SK-MEL-5 (cell line): ENCODE measurements around the gene SRRM3. TPM values are rescaled to one million over a fixed set of nuclear protein-coding genes. Genes with fewer than 3 reads are reported as not detected.

Experiments used
- DNase-seq: peaks from one replicate; pipeline ENCODE4 v3.0.0-alpha.2; 2016; ENCODE audit warnings: low read depth, low spot score
- in situ Hi-C: cut with HindIII; loops from 2 replicates; pipeline ENCODE4 v1.10.0; 2016; ENCODE audit warnings: low sequenced_read_pairs, high pct_unique_total_duplicates, low pct_unique_long_range_greater_than_20kb
- total RNA-seq: library from RNA; depleted of rRNA; stranded (reverse); fragments of >200 nt; shearing (Covaris generic); gene quantifications from 2 replicates; pipeline ENCODE4 v1.2.3, GENCODE V29; 2014; rRNA removed

SRRM3 gene
- total RNA-seq, 1 experiment from 2014 or later, result 13.1 TPM

- in situ Hi-C loops, result no loop called here
- DNase-seq, result no peak
Measured at GRCh38 chr7:76336094-76336493, 134.4 kb downstream of the SRRM3 start.

Other genes starting within 250 kb of the SRRM3 start
- 40.8 and 50.2 TPM in 2 replicates for gene TMEM120A, start 207.3 kb upstream of the SRRM3 start, total RNA-seq
- gene STYXL1, start 153.9 kb upstream of the SRRM3 start, total RNA-seq, result 49.0 and 56.4 TPM in 2 replicates
- gene MDH2, start 153.8 kb upstream of the SRRM3 start, total RNA-seq, result 173 and 184 TPM in 2 replicates
- gene HSPB1, start 100.8 kb downstream of the SRRM3 start, total RNA-seq, result 84.7 and 92.2 TPM in 2 replicates
- gene YWHAG, start 157.1 kb downstream of the SRRM3 start, total RNA-seq, result 69.0 and 74.5 TPM in 2 replicates
- gene SSC4D, start 207.8 kb downstream of the SRRM3 start, total RNA-seq, result 0.59 and 0.77 TPM in 2 replicates
- 5.0 and 6.6 TPM in 2 replicates for gene ZP3, start 223.1 kb downstream of the SRRM3 start, total RNA-seq